Fibroblast of lung (primary cell): ENCODE results near the gene CLEC12A.

Experiments
- EZH2 ChIP-seq: IDR thresholded peaks from 2 replicates; pipeline ENCODE4 v1.5.1; 2012; ENCODE audit warnings: low read length, control low read depth, mild to moderate bottlenecking; ENCODE audit errors: missing control alignments
- TF ChIP-seq, protein P1 (sequence below), 2 donors: IDR thresholded peaks in 1 of 2; conservative IDR thresholded peaks in 1 of 2; 1 replicate in 1 of 2; 2 replicates in 1 of 2; pipeline ENCODE4 v1.5.1; 2011 to 2012; ENCODE audit warnings: low read length in 2 of 2, control low read depth in 1 of 2, inconsistent platforms in 1 of 2, low read depth in 1 of 2, mild to moderate bottlenecking in 1 of 2

DNA sequence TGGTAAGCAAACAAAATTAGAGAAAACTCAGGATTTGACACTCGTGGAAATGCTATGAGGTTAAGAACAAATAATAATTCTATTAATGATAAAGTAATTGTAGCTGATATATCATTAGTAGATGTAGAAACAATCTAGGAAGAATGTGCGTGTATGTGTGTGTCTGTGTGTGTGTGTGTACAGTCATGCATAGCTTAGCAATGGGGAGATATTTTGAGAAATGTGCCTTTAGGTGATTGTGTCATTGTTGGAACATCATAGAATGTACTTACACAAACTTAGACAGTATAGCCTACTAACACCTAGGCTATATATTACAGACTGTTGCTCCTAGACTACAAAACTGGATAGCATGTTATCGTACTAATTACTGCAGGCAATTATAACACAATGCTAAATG is 44.3 kb upstream of the CLEC12A start:
- TF ChIP-seq, protein P1, sequence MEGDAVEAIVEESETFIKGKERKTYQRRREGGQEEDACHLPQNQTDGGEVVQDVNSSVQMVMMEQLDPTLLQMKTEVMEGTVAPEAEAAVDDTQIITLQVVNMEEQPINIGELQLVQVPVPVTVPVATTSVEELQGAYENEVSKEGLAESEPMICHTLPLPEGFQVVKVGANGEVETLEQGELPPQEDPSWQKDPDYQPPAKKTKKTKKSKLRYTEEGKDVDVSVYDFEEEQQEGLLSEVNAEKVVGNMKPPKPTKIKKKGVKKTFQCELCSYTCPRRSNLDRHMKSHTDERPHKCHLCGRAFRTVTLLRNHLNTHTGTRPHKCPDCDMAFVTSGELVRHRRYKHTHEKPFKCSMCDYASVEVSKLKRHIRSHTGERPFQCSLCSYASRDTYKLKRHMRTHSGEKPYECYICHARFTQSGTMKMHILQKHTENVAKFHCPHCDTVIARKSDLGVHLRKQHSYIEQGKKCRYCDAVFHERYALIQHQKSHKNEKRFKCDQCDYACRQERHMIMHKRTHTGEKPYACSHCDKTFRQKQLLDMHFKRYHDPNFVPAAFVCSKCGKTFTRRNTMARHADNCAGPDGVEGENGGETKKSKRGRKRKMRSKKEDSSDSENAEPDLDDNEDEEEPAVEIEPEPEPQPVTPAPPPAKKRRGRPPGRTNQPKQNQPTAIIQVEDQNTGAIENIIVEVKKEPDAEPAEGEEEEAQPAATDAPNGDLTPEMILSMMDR (conservative IDR thresholded peaks at IDR 0.05 in 1 of 2, IDR thresholded peaks at IDR 0.05 in 1 of 2; ENCODE audit: low read depth in 1 of 2, low read length in 2 of 2) = no peak
- TF ChIP-seq EZH2 = no peak
